Measurements from ENCODE around the gene EXD3. TPM values are rescaled to one million over a fixed set of nuclear protein-coding genes. Genes with fewer than 3 reads are reported as not detected.
A peak's percentile ranks its signal among the peaks of the same experiment; 100 is the strongest.

The EXD3 gene
- total and polyA plus RNA-seq, 2 experiments from 2014 or later: 32.3 to 72.1 TPM

GRCh38 chr9:137396227-137396626 is 26.7 kb downstream of the EXD3 start:
- Histone ChIP-seq H3K27ac (no peak overlapping the region), H3K9me3 (ENCODE audit: low read depth) (no peaks in the 10 kb centered on the region), H3K27me3 (no peaks in the 10 kb centered on the region), H3K4me3 (no peak overlapping the region), H3K4me1 (ENCODE audit: low read depth) (no peaks in the 10 kb centered on the region), H3K36me3 (no peaks in the 10 kb centered on the region)
- TF ChIP-seq, protein P1, sequence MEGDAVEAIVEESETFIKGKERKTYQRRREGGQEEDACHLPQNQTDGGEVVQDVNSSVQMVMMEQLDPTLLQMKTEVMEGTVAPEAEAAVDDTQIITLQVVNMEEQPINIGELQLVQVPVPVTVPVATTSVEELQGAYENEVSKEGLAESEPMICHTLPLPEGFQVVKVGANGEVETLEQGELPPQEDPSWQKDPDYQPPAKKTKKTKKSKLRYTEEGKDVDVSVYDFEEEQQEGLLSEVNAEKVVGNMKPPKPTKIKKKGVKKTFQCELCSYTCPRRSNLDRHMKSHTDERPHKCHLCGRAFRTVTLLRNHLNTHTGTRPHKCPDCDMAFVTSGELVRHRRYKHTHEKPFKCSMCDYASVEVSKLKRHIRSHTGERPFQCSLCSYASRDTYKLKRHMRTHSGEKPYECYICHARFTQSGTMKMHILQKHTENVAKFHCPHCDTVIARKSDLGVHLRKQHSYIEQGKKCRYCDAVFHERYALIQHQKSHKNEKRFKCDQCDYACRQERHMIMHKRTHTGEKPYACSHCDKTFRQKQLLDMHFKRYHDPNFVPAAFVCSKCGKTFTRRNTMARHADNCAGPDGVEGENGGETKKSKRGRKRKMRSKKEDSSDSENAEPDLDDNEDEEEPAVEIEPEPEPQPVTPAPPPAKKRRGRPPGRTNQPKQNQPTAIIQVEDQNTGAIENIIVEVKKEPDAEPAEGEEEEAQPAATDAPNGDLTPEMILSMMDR (IDR thresholded peaks at IDR 0.05; ENCODE audit: low read depth, low read length): no peak
- peak in 1 of 2 donors; percentile 96 for DNase-seq (ENCODE audit: low read depth in 1 of 2, low spot score in 1 of 2)

GRCh38 chr9:137395666-137396010 is 27.3 kb downstream of the EXD3 start:
- no peaks in the 10 kb centered on the region for H3K4me1 ChIP-seq (ENCODE audit: low read depth)
- H3K27me3 ChIP-seq: no peaks in the 10 kb centered on the region
- no peaks in the 10 kb centered on the region for H3K9me3 ChIP-seq (ENCODE audit: low read depth)
- no peak overlapping the region for H3K4me3 ChIP-seq
- TF ChIP-seq, protein P1 (IDR thresholded peaks at IDR 0.05; ENCODE audit: low read depth, low read length): no peak
- H3K36me3 ChIP-seq: no peaks in the 10 kb centered on the region
- no peak for DNase-seq (ENCODE audit: low read depth in 1 of 2, low spot score in 1 of 2)
- no peak overlapping the region for H3K27ac ChIP-seq

- TF ChIP-seq, protein P1 (IDR thresholded peaks at IDR 0.05; ENCODE audit: low read depth, low read length): no peak
- no peak for DNase-seq (ENCODE audit: low read depth in 1 of 2, low spot score in 1 of 2)
- H3K4me3 ChIP-seq: no peak overlapping the region
- H3K27me3 ChIP-seq: no peaks in the 10 kb centered on the region
- H3K36me3 ChIP-seq: no peaks in the 10 kb centered on the region
- H3K27ac ChIP-seq: no peak overlapping the region
- H3K4me1 ChIP-seq (ENCODE audit: low read depth): no peaks in the 10 kb centered on the region
- no peaks in the 10 kb centered on the region for H3K9me3 ChIP-seq (ENCODE audit: low read depth)
Observed at GRCh38 chr9:137394866-137395665, 27.9 kb downstream of the EXD3 start.

- Histone ChIP-seq H3K4me1 (ENCODE audit: low read depth) (no peaks in the 10 kb centered on the region), H3K9me3 (ENCODE audit: low read depth) (no peaks in the 10 kb centered on the region), H3K4me3 (no peak overlapping the region), H3K36me3 (no peaks in the 10 kb centered on the region), H3K27me3 (no peaks in the 10 kb centered on the region), H3K27ac (no peak overlapping the region)
- TF ChIP-seq, protein P1 (IDR thresholded peaks at IDR 0.05; ENCODE audit: low read depth, low read length): no peak
- DNase-seq (ENCODE audit: low read depth in 1 of 2, low spot score in 1 of 2): no peak
Observed at GRCh38 chr9:137393176-137394150, 29.5 kb downstream of the EXD3 start.

- TF ChIP-seq, protein P1 (IDR thresholded peaks at IDR 0.05; ENCODE audit: low read depth, low read length): no peak
- H3K4me3 ChIP-seq: no peak overlapping the region
- H3K27me3 ChIP-seq: no peaks in the 10 kb centered on the region
- no peaks in the 10 kb centered on the region for H3K9me3 ChIP-seq (ENCODE audit: low read depth)
- H3K27ac ChIP-seq: no peak overlapping the region
- no peaks in the 10 kb centered on the region for H3K4me1 ChIP-seq (ENCODE audit: low read depth)
- DNase-seq (ENCODE audit: low read depth in 1 of 2, low spot score in 1 of 2): no peak
- no peaks in the 10 kb centered on the region for H3K36me3 ChIP-seq
Observed at GRCh38 chr9:137392232-137393007, 30.5 kb downstream of the EXD3 start.

Measured in cardiac muscle cell (in vitro differentiated cells and primary cell).